ENCODE measurements around the gene CELA1. TPM values are rescaled to one million over a fixed set of nuclear protein-coding genes. Genes with fewer than 3 reads are reported as not detected.

CELA1 gene
- polyA plus RNA-seq, 1 of the 3 experiments (the other 2 are of a cell fraction): 0.05 TPM

GRCh38 chr12:51359851-51360250, 13.4 kb upstream of the CELA1 start:
- CTCF ChIA-PET: interaction anchor here (1.0 to 2.3 kb wide), 6 partner anchors 8 to 515 kb away, joined by 3 to 8 read pairs (median 4); no protein-coding TSS in a partner anchor
- H3K9me2 ChIP-seq: no peaks in the 10 kb centered on the region
- WGBS (ENCODE audit: low lambda C conversion rate): 75% methylated on average over 4 of the region's 4 CpGs
- H3K27ac ChIP-seq (ENCODE audit: low read depth in 2 of 2, low read length in 1 of 2): no peak overlapping the region
- no peak for DNase-seq
- H3K4me3 ChIP-seq (ENCODE audit: low read depth in 2 of 2, low read length in 1 of 2): no peak overlapping the region
- H3K36me3 ChIP-seq (replicated peaks in 1 of 2; ENCODE audit: control insufficient read depth in 1 of 2, insufficient read depth in 2 of 2, low read length in 1 of 2): no peaks in the 10 kb centered on the region
- TF ChIP-seq YY1 (IDR thresholded peaks at IDR 0.05; ENCODE audit: low read depth): no peak
- TF ChIP-seq, protein P1, sequence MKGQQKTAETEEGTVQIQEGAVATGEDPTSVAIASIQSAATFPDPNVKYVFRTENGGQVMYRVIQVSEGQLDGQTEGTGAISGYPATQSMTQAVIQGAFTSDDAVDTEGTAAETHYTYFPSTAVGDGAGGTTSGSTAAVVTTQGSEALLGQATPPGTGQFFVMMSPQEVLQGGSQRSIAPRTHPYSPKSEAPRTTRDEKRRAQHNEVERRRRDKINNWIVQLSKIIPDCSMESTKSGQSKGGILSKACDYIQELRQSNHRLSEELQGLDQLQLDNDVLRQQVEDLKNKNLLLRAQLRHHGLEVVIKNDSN (IDR thresholded peaks at IDR 0.05; ENCODE audit: borderline replicate concordance, low read depth): no peak
- TF ChIP-seq NRF1 (IDR thresholded peaks at IDR 0.05; ENCODE audit: low read depth, low read length): no peak
- TF ChIP-seq SIN3A (IDR thresholded peaks at IDR 0.05; ENCODE audit: borderline replicate concordance, low read depth, low read length): no peak
- TF ChIP-seq FOXJ3 (CRISPR knock-in tag; IDR thresholded peaks at IDR 0.05): no peak
- no peaks in the 10 kb centered on the region for H4K20me1 ChIP-seq (ENCODE audit: insufficient read depth)
- no peak overlapping the region for H3K4me2 ChIP-seq
- H3F3A ChIP-seq (replicated peaks; ENCODE audit: insufficient read depth): no peaks in the 10 kb centered on the region
- H3K9me3 ChIP-seq: no peaks in the 10 kb centered on the region
- peaks cover 0 to 9% of the 10 kb centered on the region in 2 experiments; a peak in 1 of 4 replicates for H3K4me1 ChIP-seq (ENCODE audit: control insufficient read depth in 1 of 2, insufficient read depth in 2 of 2, low read depth in 1 of 2, low read length in 1 of 2)
- H3K79me2 ChIP-seq (ENCODE audit: insufficient read depth): no peaks in the 10 kb centered on the region
- H2AFZ ChIP-seq (ENCODE audit: low read depth): no peak overlapping the region
- no peaks in the 10 kb centered on the region for H3K27me3 ChIP-seq (ENCODE audit: insufficient read depth)
- POLR2A ChIA-PET: no interaction called here
- H3K9ac ChIP-seq: no peak overlapping the region

DNA sequence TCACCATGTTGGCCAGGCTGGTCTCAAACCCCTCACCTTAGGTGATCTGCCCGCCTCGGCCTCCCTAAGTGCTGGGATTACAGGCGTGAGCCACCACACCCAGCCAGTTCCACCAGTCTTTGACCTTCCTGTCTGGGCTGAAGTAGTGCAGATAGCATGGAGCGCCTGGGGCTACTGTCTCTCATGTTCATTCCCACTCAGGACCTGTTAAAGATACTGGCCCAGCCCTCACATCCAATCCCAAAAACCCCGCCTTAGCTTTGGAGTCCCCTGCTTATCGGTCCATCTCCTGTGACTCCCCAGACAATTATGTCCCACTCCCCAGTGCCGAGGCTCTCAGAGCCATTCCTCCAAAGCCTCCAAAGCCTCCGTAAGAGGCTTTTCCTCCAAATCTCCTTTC, 12.0 kb upstream of the CELA1 start:
- no peaks in the 10 kb centered on the region for H3K27me3 ChIP-seq (ENCODE audit: insufficient read depth)
- no peaks in the 10 kb centered on the region for H3K9me2 ChIP-seq
- ChIA-PET POLR2A (no interaction called here), CTCF (interaction anchor here (1.5 kb wide), 2 partner anchors 10 to 61 kb away, joined by 4 read pairs; no protein-coding TSS in a partner anchor)
- no peak for DNase-seq
- H3K4me2 ChIP-seq: no peak overlapping the region
- H3K79me2 ChIP-seq (ENCODE audit: insufficient read depth): no peaks in the 10 kb centered on the region
- WGBS (ENCODE audit: low lambda C conversion rate): 96% methylated on average over 8 of the region's 8 CpGs
- H2AFZ ChIP-seq (ENCODE audit: low read depth): no peak overlapping the region
- no peak overlapping the region for H3K4me3 ChIP-seq (ENCODE audit: low read depth in 2 of 2, low read length in 1 of 2)
- H3K9me3 ChIP-seq: no peaks in the 10 kb centered on the region
- TF ChIP-seq POLR2AphosphoS5 (IDR thresholded peaks at IDR 0.05; ENCODE audit: low read depth, low read length): no peak
- TF ChIP-seq, protein P2, sequence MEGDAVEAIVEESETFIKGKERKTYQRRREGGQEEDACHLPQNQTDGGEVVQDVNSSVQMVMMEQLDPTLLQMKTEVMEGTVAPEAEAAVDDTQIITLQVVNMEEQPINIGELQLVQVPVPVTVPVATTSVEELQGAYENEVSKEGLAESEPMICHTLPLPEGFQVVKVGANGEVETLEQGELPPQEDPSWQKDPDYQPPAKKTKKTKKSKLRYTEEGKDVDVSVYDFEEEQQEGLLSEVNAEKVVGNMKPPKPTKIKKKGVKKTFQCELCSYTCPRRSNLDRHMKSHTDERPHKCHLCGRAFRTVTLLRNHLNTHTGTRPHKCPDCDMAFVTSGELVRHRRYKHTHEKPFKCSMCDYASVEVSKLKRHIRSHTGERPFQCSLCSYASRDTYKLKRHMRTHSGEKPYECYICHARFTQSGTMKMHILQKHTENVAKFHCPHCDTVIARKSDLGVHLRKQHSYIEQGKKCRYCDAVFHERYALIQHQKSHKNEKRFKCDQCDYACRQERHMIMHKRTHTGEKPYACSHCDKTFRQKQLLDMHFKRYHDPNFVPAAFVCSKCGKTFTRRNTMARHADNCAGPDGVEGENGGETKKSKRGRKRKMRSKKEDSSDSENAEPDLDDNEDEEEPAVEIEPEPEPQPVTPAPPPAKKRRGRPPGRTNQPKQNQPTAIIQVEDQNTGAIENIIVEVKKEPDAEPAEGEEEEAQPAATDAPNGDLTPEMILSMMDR (IDR thresholded peaks at IDR 0.05): no peak
- TF ChIP-seq USF2 (IDR thresholded peaks at IDR 0.05; ENCODE audit: borderline replicate concordance, low read depth, low read length): no peak
- no peak for TF ChIP-seq FOXM1 (IDR thresholded peaks at IDR 0.05; ENCODE audit: low read depth)
- TF ChIP-seq RAD21 (IDR thresholded peaks at IDR 0.05; ENCODE audit: low read length): no peak
- TF ChIP-seq, protein P3, sequence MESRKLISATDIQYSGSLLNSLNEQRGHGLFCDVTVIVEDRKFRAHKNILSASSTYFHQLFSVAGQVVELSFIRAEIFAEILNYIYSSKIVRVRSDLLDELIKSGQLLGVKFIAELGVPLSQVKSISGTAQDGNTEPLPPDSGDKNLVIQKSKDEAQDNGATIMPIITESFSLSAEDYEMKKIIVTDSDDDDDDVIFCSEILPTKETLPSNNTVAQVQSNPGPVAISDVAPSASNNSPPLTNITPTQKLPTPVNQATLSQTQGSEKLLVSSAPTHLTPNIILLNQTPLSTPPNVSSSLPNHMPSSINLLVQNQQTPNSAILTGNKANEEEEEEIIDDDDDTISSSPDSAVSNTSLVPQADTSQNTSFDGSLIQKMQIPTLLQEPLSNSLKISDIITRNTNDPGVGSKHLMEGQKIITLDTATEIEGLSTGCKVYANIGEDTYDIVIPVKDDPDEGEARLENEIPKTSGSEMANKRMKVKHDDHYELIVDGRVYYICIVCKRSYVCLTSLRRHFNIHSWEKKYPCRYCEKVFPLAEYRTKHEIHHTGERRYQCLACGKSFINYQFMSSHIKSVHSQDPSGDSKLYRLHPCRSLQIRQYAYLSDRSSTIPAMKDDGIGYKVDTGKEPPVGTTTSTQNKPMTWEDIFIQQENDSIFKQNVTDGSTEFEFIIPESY (IDR thresholded peaks at IDR 0.05; ENCODE audit: borderline replicate concordance, low read depth): no peak
- TF ChIP-seq TEAD4 (IDR thresholded peaks at IDR 0.05; ENCODE audit: borderline replicate concordance, insufficient read depth): no peak
- no peaks in the 10 kb centered on the region for H4K20me1 ChIP-seq (ENCODE audit: insufficient read depth)
- no peaks in the 10 kb centered on the region for H3K36me3 ChIP-seq (replicated peaks in 1 of 2; ENCODE audit: control insufficient read depth in 1 of 2, insufficient read depth in 2 of 2, low read length in 1 of 2)
- no peak overlapping the region for H3K27ac ChIP-seq (ENCODE audit: low read depth in 2 of 2, low read length in 1 of 2)
- peaks cover 0 to 9% of the 10 kb centered on the region in 2 experiments; a peak in 1 of 4 replicates for H3K4me1 ChIP-seq (ENCODE audit: control insufficient read depth in 1 of 2, insufficient read depth in 2 of 2, low read depth in 1 of 2, low read length in 1 of 2)
- no peaks in the 10 kb centered on the region for H3F3A ChIP-seq (replicated peaks; ENCODE audit: insufficient read depth)
- H3K9ac ChIP-seq: no peak overlapping the region

All from SK-N-SH (cell line).